Endothelial cell of umbilical vein (primary cell): ENCODE measurements around the gene SYNGAP1. TPM values are rescaled to one million over a fixed set of nuclear protein-coding genes. Genes with fewer than 3 reads are reported as not detected.

ENCODE experiments used
- BruUV-seq: library from RNA; stranded (reverse); fragments of 400-500 nt; replicated peaks from 2 replicates; lab custom pipeline; 2021; lab: Mats Ljungman, UMichigan
- CTCF ChIA-PET: fragments of 300-600, 350-600 bp; sonication (Branson Sonifier 250); formaldehyde crosslinking; loops from one replicate; lab custom pipeline; 2021; ENCODE audit warnings: antibody characterized with exemption, inconsistent platforms; lab: Charles Lee
- POLR2A ChIA-PET: fragments of 300-600, 350-600 bp; sonication (Branson Sonifier 250); formaldehyde crosslinking; loops from one replicate; lab custom pipeline; 2021; ENCODE audit warnings: antibody characterized with exemption, inconsistent platforms; lab: Charles Lee
- DNase-seq: peaks from one replicate; pipeline ENCODE4 v3.0.0-alpha.2; 2011; ENCODE audit warnings: low read depth, low spot score
- FAIRE-seq: peaks from 2 replicates; lab custom pipeline; 2011; peaks lifted over from hg19 to GRCh38; lab: Jason Lieb, UNC
- H2AFZ ChIP-seq: 2 replicates; pipeline ENCODE4 v1.6.0; 2012; ENCODE audit warnings: low read depth, low read length, control low read depth, inconsistent platforms
- H3K27ac ChIP-seq: 2 replicates; pipeline ENCODE4 v1.5.1; 2011; ENCODE audit warnings: low read depth, mild to moderate bottlenecking, control low read depth, low read length, moderate library complexity; ENCODE audit not compliant: insufficient read depth
- H3K27me3 ChIP-seq, 2 experiments: 2 replicates each; pipeline versions ENCODE4 v1.6.0 to v1.6.1; 2011; ENCODE audit warnings: low read length in 2 of 2, mixed read lengths in 1 of 2; ENCODE audit not compliant: control insufficient read depth in 2 of 2, insufficient read depth in 2 of 2
- H3K36me3 ChIP-seq, 2 experiments: 2 replicates in 1 of 2; 3 replicates in 1 of 2; pipeline ENCODE4 v1.5.1; 2011; ENCODE audit warnings: low read length in 2 of 2, mild to moderate bottlenecking in 1 of 2, moderate library complexity in 1 of 2; ENCODE audit not compliant: control insufficient read depth in 2 of 2, insufficient read depth in 2 of 2; ENCODE audit errors: extremely low read depth in 1 of 2
- H3K4me1 ChIP-seq: 3 replicates; pipeline ENCODE4 v1.5.1; 2011; ENCODE audit warnings: mild to moderate bottlenecking, low read length; ENCODE audit not compliant: control insufficient read depth, insufficient read depth; ENCODE audit errors: extremely low read depth
- H3K4me2 ChIP-seq: 2 replicates; pipeline ENCODE4 v1.6.1; 2011; ENCODE audit warnings: low read length, control low read depth, mixed read lengths; ENCODE audit not compliant: insufficient read depth
- H3K4me3 ChIP-seq, 3 experiments: fragments of 200-600 bp in 1 of 3; sonication (generic), shearing (Covaris generic) in 1 of 3; replicated peaks in 1 of 3; 2 replicates each; pipeline ENCODE4 v1.5.1; 2011 to 2016; ENCODE audit warnings: control low read depth in 3 of 3, low read length in 3 of 3, mild to moderate bottlenecking in 2 of 3, inconsistent platforms in 1 of 3, low read depth in 1 of 3, moderate library complexity in 1 of 3; ENCODE audit not compliant: insufficient read depth in 1 of 3
- H3K79me2 ChIP-seq: 2 replicates; pipeline ENCODE4 v1.6.0; 2012; ENCODE audit warnings: low read length, inconsistent platforms; ENCODE audit not compliant: control insufficient read depth, insufficient read depth
- H3K9ac ChIP-seq: replicated peaks from 2 replicates; pipeline ENCODE3; 2011; ENCODE audit warnings: low read length, control low read depth; ENCODE audit not compliant: insufficient read depth; ENCODE audit errors: extremely low read depth
- H3K9me1 ChIP-seq: replicated peaks from 3 replicates; pipeline ENCODE4 v1.6.0; 2011; ENCODE audit warnings: mild to moderate bottlenecking, low read length; ENCODE audit not compliant: control insufficient read depth, insufficient read depth; ENCODE audit errors: extremely low read depth
- H3K9me3 ChIP-seq: replicated peaks from 2 replicates; pipeline ENCODE4 v1.5.1; 2012; ENCODE audit warnings: low read length, inconsistent platforms; ENCODE audit not compliant: control insufficient read depth, insufficient read depth
- H4K20me1 ChIP-seq: replicated peaks from 2 replicates; pipeline ENCODE3; 2011; ENCODE audit warnings: mild to moderate bottlenecking, low read length; ENCODE audit not compliant: control insufficient read depth, insufficient read depth; ENCODE audit errors: extremely low read depth
- EZH2 ChIP-seq: IDR thresholded peaks from 2 replicates; pipeline ENCODE4 v1.6.1; 2012; ENCODE audit warnings: borderline replicate concordance, low read depth, mild to moderate bottlenecking, moderate library complexity, low read length, inconsistent platforms; ENCODE audit not compliant: severe bottlenecking
- FOS ChIP-seq: IDR thresholded peaks from 2 replicates; pipeline ENCODE4 v1.6.1; 2011; ENCODE audit warnings: mild to moderate bottlenecking, low read length, moderate library complexity, borderline replicate concordance; ENCODE audit not compliant: insufficient read depth
- GATA2 ChIP-seq: IDR thresholded peaks from 2 replicates; pipeline ENCODE4 v1.7.0; 2011; ENCODE audit warnings: low read depth, mild to moderate bottlenecking, moderate library complexity, mixed read lengths, low read length; ENCODE audit not compliant: insufficient read length, insufficient read depth
- JUN ChIP-seq: IDR thresholded peaks from 2 replicates; pipeline ENCODE4 v1.6.1; 2011; ENCODE audit warnings: borderline replicate concordance, low read depth; ENCODE audit not compliant: insufficient read length, insufficient read depth
- MYC ChIP-seq: IDR thresholded peaks from one replicate; pipeline ENCODE4 v1.6.1; 2011; ENCODE audit warnings: mild to moderate bottlenecking, low read depth, low read length
- POLR2A ChIP-seq: IDR thresholded peaks from 2 replicates; pipeline ENCODE4 v1.6.1; 2012; ENCODE audit warnings: low read depth, mild to moderate bottlenecking, control low read depth, low read length
- POLR2AphosphoS5 ChIP-seq: IDR thresholded peaks from 2 replicates; pipeline ENCODE4 v1.6.1; 2012; ENCODE audit warnings: low read depth, mild to moderate bottlenecking, control low read depth, low read length, moderate library complexity; ENCODE audit not compliant: insufficient read depth
- dilution Hi-C: fragments of 300-500 bp; cut with MboI; formaldehyde crosslinking; loops from one replicate; pipeline ENCODE4 v1.15.0; 2019; ENCODE audit warnings: low sequenced_read_pairs; ENCODE audit not compliant: extremely low pct_ligation_motif_present
- intact Hi-C: fragments of 100-400 bp; cut with micrococcal nuclease; formaldehyde crosslinking; loops from one replicate; pipeline ENCODE4 v1.10.0; 2022
- polyA plus RNA-seq, 4 experiments: library from polyadenylated mRNA; depleted of rRNA in 3 of 4; stranded (reverse) in 3 of 4; unstranded in 1 of 4; fragments of >200 nt; gene quantifications; 2 replicates each; pipeline versions ENCODE4 v1.2.1 to v1.2.3, GENCODE V29; 2011 to 2012; ENCODE audit warnings: missing spikeins in 1 of 4
- total RNA-seq: library from RNA; stranded (reverse); gene quantifications from 2 replicates; pipeline ENCODE4 v1.2.3, GENCODE V29; 2021
- TF ChIP-seq, protein P1 (sequence below), 2 donors: IDR thresholded peaks; 1 replicate in 1 of 2; 2 replicates in 1 of 2; pipeline ENCODE4 v1.5.1; 2011; ENCODE audit warnings: low read length in 2 of 2, mild to moderate bottlenecking in 2 of 2, moderate library complexity in 2 of 2, control low read depth in 1 of 2, inconsistent platforms in 1 of 2, low read depth in 1 of 2; ENCODE audit not compliant: insufficient read depth in 1 of 2; ENCODE audit errors: extremely low read depth in 1 of 2
- TF ChIP-seq, protein P2 (sequence below): IDR thresholded peaks from 2 replicates; pipeline ENCODE4 v1.6.1; 2011; ENCODE audit not compliant: insufficient read depth, insufficient read length

The SYNGAP1 gene
- total and polyA plus RNA-seq, 2 donors (not counting 3 experiments of a cell fraction or from before 2014, with no cell fraction given): 7.3 to 15.1 TPM

GRCh38 chr6:33425668-33426577 is 6.1 kb downstream of the SYNGAP1 start:
- peaks cover 26% of the 10 kb centered on the region for H3K4me1 ChIP-seq
- CTCF ChIA-PET: interaction anchor here (0.5 to 2.5 kb wide), 15 partner anchors 10 to 728 kb away, joined by 3 to 15 read pairs (median 3); partner anchors contain the start of genes B3GALT4, CUTA and PHF1
- FAIRE-seq (peak; percentile 85), DNase-seq (peak; percentile 85)
- H3K4me3 ChIP-seq: peak overlapping the region; percentile 54 to 70 (median 69)
- no peaks in the 10 kb centered on the region for H3K9me1 ChIP-seq
- BruUV-seq: TSS peak; percentile 56
- H4K20me1 ChIP-seq: no peaks in the 10 kb centered on the region
- no peak for TF ChIP-seq EZH2
- TF ChIP-seq, protein P1, sequence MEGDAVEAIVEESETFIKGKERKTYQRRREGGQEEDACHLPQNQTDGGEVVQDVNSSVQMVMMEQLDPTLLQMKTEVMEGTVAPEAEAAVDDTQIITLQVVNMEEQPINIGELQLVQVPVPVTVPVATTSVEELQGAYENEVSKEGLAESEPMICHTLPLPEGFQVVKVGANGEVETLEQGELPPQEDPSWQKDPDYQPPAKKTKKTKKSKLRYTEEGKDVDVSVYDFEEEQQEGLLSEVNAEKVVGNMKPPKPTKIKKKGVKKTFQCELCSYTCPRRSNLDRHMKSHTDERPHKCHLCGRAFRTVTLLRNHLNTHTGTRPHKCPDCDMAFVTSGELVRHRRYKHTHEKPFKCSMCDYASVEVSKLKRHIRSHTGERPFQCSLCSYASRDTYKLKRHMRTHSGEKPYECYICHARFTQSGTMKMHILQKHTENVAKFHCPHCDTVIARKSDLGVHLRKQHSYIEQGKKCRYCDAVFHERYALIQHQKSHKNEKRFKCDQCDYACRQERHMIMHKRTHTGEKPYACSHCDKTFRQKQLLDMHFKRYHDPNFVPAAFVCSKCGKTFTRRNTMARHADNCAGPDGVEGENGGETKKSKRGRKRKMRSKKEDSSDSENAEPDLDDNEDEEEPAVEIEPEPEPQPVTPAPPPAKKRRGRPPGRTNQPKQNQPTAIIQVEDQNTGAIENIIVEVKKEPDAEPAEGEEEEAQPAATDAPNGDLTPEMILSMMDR (IDR thresholded peaks at IDR 0.05; ENCODE audit: extremely low read depth in 1 of 2, insufficient read depth in 1 of 2, low read depth in 1 of 2, low read length in 2 of 2): peak; percentile 29 to 75
- TF ChIP-seq FOS: no peak
- no peak for TF ChIP-seq GATA2
- TF ChIP-seq, protein P2, sequence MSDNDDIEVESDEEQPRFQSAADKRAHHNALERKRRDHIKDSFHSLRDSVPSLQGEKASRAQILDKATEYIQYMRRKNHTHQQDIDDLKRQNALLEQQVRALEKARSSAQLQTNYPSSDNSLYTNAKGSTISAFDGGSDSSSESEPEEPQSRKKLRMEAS: peak; percentile 31
- TF ChIP-seq MYC: no peak
- TF ChIP-seq POLR2A: peak; percentile 94
- TF ChIP-seq JUN: no peak
- TF ChIP-seq POLR2AphosphoS5: peak; percentile 90
- no peaks in the 10 kb centered on the region for H3K36me3 ChIP-seq
- peaks cover 16% of the 10 kb centered on the region in 2 experiments for H3K27me3 ChIP-seq
- peak overlapping the region; percentile 60 for H3K9ac ChIP-seq
- H3K4me2 ChIP-seq: peak overlapping the region; percentile 89
- H3K27ac ChIP-seq: peak overlapping the region; percentile 56
- dilution Hi-C loops (no loop called here), intact Hi-C loops (loop anchor here (1.0 to 5.0 kb wide), 5 partner anchors 9 to 155 kb away; partner anchors contain the start of genes BAK1, KIFC1, RPS18 and VPS52)
- no peaks in the 10 kb centered on the region for H3K79me2 ChIP-seq
- no peaks in the 10 kb centered on the region for H3K9me3 ChIP-seq
- H2AFZ ChIP-seq: peak overlapping the region; percentile 82
- POLR2A ChIA-PET: interaction anchor here (0.8 kb wide), 1 partner anchor 108 kb away, joined by 3 read pairs; the partner anchor contains the start of gene ZBTB22
